Measurements from ENCODE around the gene KLHL6.
"Not testable (repeated sequence)": the region's sequence is repeated elsewhere in the genome, so short reads cannot be mapped to it uniquely, and the experiment has no call there.

Gene KLHL6

DNA sequence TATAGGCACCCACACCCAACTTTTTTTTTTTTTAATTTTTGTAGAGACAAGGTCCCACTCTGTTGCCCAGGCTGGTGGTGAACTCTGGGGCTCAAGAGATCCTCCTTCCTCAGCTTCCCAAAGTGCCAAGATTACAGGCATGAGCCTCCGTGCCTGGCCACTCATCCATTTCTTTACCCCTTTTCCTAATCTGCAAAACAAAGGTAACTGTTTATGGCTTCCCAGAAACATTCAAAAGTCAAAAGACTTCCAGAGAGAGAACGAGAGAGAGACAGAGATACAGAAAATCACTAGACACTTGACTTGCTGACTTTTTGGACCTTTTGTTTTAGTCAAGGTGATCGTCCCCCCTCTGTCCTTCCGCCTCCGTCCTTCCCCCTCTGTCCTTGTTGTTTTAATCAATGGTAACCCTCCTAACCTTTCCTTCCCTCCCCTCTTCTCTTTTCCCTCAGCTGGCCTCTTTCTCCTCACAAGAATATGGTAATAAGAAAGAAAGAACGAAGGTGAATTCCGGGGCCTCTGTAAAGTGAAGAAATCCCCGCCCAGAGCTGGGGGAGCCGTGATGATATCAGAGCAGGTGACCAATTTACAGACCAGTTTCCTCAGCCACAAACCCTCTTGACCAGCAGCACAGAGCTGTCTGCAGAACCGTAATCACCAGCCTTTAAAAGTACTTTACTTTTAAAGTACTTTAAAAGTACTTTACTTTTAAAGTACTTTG, 21.9 kb downstream of the KLHL6 start:
- in situ Hi-C loops (cut with MboI; ENCODE audit: low sequenced_read_pairs) = no loop called here

DNA sequence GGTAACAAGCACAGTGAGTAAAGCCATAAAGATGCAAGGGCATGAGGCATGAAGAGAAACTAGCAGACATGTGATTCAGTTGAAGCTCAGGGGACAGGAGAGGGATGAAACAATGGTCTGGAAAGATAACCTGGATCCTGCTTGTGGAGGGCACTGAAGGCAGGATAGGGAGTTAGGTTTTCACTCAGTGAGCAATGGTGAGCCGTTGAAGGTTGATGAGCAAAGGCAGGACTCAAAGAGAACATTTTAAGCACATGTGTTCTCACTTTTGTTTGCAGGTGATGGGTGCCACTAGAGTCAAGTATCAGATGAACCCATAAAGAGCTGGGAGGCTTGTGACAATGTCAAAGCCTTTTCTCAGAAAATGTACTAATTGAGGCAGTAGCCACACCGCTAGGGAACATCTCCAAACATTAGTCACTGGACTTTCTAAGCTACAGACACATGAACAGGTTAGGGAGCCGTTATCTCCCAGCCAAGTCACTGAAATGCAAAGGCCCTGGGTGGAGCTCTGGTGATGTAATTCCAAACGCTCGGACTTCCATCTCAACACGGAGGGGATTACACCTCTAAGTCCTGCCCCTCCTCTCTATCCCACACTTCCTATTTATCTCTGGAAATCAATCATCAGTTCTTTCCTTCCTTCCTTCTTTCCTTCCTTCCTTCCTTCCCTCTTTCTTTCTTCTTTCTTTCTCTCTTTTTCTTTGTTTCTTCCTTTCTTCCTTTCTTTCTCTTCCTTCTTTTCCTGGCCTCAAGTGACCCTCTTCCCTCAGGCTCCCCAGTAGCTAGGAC, 22.7 kb downstream of the KLHL6 start:
- in situ Hi-C loops (cut with MboI; ENCODE audit: low sequenced_read_pairs) = no loop called here

DNA sequence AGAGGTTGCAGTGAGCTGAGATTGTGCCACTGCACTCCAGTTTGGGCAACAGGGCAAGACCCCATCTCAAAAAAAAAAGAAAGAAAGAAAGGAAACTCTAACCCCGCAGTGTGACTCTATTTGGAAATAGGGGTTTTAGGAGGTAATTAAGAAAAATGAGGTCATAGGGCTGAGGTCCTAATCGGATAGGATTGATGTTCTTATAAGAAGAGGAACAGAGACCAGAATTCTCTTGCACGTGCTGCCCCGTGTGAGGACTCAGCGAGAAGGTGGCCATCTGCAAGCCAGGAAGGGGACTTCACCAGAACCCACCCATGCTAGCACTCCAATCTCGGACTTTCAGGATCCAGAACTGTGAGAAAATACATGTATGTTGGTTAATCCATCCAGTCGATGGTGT, 25.8 kb downstream of the KLHL6 start:
- in situ Hi-C loops (cut with MboI; ENCODE audit: low sequenced_read_pairs) = no loop called here

DNA sequence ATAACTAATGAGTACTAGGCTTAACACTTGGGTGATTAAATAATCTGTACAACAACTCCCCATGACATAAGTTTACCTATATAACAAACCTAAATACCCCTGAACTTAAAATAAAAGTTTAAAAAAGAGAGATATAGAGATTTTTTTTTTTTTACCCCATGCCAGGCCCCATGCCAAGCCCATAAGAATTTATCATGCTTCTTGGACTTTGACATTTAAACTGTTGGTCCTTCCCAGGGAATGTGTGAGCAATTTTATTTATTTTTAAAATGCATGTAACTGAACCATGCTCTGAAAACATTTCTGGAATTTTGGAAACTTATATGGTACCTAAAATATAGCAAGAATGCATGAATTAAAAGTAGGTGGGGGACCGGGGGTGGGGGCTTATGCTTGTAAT, 26.3 kb downstream of the KLHL6 start:
- in situ Hi-C loops (cut with MboI; ENCODE audit: low sequenced_read_pairs) = no loop called here

GRCh38 chr3:183528758-183529157, 26.7 kb downstream of the KLHL6 start:
- in situ Hi-C loops (cut with MboI; ENCODE audit: low sequenced_read_pairs) = not testable (repeated sequence)

GRCh38 chr3:183527428-183528379, 27.8 kb downstream of the KLHL6 start:
- in situ Hi-C loops (cut with MboI; ENCODE audit: low sequenced_read_pairs) = no loop called here

DNA sequence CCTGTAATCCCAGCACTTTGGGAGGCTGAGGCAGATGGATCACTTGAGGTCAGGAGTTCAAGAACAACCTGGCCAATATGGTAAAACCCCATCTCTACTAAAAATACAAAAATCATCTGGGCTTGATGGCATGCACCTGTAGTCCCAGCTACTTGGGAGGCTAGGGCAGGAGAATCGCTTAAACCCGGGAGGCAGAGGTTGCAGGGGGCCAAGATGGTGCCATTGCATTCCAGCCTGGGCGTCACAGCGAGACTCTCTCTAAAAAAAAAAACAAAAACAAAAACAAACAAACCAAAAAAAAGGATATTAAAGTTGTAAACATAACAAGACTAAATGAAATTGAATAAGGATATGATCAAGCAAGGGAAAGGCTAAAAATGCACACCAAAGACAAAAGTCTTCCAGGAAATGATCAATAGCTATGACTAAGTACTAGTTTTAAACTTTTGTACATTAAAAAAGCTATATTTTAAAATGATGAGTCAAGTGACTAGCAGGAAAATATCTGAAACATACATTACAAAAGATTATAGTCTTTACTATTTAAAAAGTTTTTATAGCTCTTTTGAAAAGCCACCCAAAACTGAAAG, 28.6 kb downstream of the KLHL6 start:
- in situ Hi-C loops (cut with MboI; ENCODE audit: low sequenced_read_pairs) = no loop called here

DNA sequence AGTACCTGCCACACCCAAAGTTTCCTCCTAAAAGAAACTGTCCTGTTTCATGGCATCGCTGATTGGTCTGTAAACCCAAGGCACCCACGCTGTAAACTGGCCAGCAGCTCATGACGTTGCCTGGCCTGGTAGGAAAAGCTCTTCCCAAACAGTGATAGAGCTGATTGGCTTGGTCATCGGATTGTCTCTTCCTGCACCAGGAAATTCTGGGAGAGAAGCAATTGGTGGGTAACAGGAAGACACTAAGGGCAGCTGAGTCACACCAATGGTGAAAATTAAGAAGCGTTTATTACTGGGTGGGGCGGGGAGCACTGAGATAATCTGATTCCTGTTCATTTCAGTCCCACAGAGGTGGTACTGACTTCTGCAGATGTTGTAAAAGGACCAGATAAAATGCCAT, 31.0 kb downstream of the KLHL6 start:
- in situ Hi-C loops (cut with MboI; ENCODE audit: low sequenced_read_pairs) = no loop called here

DNA sequence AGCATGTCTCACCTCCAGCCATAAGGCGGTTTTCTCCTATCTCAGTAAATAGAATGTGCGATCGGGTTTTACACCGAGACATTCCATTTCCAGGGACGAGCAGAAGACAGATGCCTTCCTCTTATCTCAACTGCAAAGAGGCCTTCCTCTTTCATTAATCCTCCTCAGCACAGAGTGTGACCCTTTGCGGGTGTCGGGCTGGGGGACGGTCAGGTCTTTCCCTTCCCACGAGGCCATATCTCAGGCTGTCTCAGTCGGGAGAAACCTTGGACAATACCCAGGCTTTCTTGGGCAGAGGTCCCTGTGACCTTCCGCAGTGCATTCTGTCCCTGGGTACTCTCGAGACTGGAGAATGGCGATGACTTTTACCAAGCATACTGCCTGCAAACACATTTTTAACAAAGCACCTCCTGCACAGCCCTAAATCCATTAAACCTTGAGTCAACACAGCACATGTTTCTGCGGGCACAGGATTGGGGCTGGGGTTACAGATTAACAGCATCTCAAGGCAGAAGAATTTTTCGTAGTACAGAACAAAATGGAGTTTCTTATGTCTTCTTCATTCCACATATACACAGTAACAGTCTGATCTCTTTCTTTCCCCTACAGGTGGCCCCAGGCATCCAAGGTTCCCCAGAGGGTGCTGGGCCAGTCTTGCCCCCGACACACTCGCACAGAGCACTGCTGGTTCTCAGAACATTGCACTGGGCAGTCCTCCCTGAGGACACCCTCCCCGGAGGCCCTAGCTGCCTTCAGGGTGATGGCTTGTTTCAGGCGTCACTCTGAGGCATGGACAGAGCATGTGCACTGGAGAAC, 34.6 kb downstream of the KLHL6 start:
- in situ Hi-C loops (cut with MboI; ENCODE audit: low sequenced_read_pairs) = not testable (repeated sequence)

- in situ Hi-C loops (cut with MboI; ENCODE audit: low sequenced_read_pairs) = not testable (repeated sequence)
Observed at GRCh38 chr3:183520295-183520694, 35.2 kb downstream of the KLHL6 start.

DNA sequence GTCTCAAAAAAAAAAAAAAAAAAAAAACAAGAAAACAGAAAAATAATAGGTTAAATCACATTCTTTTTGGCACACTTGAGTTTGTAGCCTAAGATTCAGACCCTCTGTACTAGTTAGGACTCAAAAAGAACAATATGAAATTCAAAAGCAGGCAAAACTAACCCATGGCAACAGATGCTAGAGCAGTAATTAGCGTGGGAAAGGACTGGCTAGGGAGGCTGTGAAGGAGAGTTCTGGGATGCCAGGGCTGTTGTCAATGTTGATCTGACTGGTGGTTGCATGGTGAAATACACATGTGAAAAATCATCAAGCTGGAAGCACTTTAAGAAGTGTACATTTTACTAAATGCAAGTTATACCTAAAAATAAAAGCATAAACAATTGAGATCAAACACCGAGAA, 35.6 kb downstream of the KLHL6 start:
- in situ Hi-C loops (cut with MboI; ENCODE audit: low sequenced_read_pairs) = no loop called here

GRCh38 chr3:183518491-183519251, 36.8 kb downstream of the KLHL6 start:
- in situ Hi-C loops (cut with MboI; ENCODE audit: low sequenced_read_pairs) = no loop called here

GRCh38 chr3:183517607-183518006, 37.9 kb downstream of the KLHL6 start:
- in situ Hi-C loops (cut with MboI; ENCODE audit: low sequenced_read_pairs) = no loop called here

DNA sequence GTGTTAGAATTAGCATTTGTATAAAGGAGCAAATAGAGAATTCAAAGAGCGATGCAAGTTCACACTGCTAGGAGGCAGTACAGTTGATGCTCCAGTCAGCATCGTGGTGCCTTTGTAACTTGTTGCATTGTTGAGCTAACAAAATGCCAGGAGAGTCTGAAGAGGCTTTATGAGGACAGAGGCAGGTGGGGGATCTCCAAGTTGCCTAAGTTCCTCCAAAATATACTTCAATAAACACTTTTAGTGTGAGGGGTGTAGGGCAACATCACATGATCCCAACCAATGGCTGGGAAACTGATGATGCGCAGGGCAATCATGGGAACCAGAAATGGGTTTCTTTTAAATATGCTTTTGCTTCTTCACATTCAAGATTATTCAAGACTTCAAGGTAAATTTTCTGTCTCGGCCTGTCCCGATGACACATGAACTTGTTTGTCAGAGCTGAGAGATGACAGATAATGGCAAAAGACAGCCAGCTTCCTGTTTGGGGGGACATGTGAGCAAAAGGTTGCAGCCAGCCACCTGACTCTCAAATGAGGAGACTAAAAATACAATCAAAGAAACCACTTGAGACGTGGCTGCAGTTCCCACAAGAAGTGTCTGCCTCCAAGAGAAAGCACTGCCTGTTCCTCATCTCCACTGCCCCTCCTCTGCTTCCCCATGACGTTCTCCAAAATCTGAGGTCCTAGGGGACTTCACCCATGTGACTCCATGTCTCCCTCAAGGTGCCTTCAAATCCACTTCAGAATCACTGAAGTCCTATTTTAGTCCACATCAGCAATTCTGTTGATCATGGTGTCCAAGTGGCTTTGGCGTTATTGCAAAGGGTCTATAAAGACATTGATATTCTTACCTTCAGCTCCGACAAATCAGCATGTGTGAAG, 39.3 kb downstream of the KLHL6 start:
- in situ Hi-C loops (cut with MboI; ENCODE audit: low sequenced_read_pairs) = no loop called here

- in situ Hi-C loops (cut with MboI; ENCODE audit: low sequenced_read_pairs) = no loop called here
Observed at GRCh38 chr3:183514021-183514420, 41.5 kb downstream of the KLHL6 start.

DNA sequence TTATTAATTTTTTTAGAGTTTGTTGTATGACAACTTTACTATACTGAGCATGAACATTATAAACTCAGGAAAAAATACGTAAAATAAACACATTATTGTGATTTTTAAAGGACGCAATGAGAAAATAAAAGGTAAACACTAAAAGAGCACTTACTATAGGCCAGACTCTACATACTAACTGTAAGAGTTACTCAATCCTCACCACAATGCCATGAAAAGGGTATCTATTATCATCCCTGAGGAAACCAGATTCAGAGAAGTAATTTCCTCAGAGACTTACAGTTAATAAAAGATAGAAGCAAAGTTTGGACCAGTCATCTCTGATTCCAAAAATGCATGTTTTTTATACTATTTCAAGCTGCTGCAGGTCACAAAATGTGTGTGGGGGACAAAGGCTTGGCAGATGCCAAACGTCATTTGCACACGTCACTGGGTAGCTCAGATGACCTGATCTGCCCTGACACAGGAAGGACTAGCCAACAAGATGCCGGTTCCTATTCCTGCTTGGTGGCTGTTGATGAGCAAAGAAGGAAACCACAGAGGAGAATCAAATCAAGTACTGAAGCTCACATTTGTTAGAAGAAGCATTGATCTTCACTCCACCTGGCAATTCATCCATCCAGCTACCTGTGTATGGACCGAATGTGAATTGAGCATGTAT, 42.3 kb downstream of the KLHL6 start:
- in situ Hi-C loops (cut with MboI; ENCODE audit: low sequenced_read_pairs) = no loop called here

- in situ Hi-C loops (cut with MboI; ENCODE audit: low sequenced_read_pairs) = not testable (repeated sequence)
Observed at GRCh38 chr3:183511286-183512131, 44.0 kb downstream of the KLHL6 start.

All from HL-60/S4 treated with phorbol 12-myristate 13-acetate at 8.2 ng/mL for 4 days and 3 days (cell line).